Muscle of leg (tissue), 11 donors: ENCODE measurements around the gene KHNYN. TPM values are rescaled to one million over a fixed set of nuclear protein-coding genes. Genes with fewer than 3 reads are reported as not detected.

Experiments used
- DNase-seq: peaks from one replicate; pipeline ENCODE4 v3.0.0; 2013
- H3K27ac ChIP-seq: one replicate; pipeline ENCODE4 v1.5.1; 2013; ENCODE audit warnings: mild to moderate bottlenecking, low read length, control low read depth
- H3K27me3 ChIP-seq: one replicate; pipeline ENCODE4 v1.6.1; 2013; ENCODE audit warnings: low read length; ENCODE audit not compliant: control insufficient read depth, insufficient read depth
- H3K36me3 ChIP-seq: one replicate; pipeline ENCODE4 v1.6.1; 2013; ENCODE audit warnings: low read length; ENCODE audit not compliant: control insufficient read depth, insufficient read depth
- H3K4me1 ChIP-seq: one replicate; pipeline ENCODE4 v1.6.1; 2013; ENCODE audit warnings: low read length; ENCODE audit not compliant: control insufficient read depth, insufficient read depth
- H3K4me3 ChIP-seq: one replicate; pipeline ENCODE4 v1.5.1; 2013; ENCODE audit warnings: low read length, control low read depth
- H3K9me3 ChIP-seq: replicated peaks from 2 replicates; pipeline ENCODE4 v1.6.1; 2013; ENCODE audit warnings: low read depth, low read length; ENCODE audit not compliant: control insufficient read depth
- WGBS: methylation state at CpG from one replicate; pipeline ENCODE4 v1.1.5; 2013; ENCODE audit warnings: missing lambda C conversion rate; ENCODE audit not compliant: insufficient coverage; 5-methylcytosine and 5-hydroxymethylcytosine counted together
- polyA plus RNA-seq, 8 donors: library from polyadenylated mRNA; unstranded; fragments of 120-200 nt; gene quantifications; one replicate each; pipeline versions ENCODE4 v1.2.1 to v1.2.3, GENCODE V29; 2013; ENCODE audit warnings: inconsistent platforms in 1 of 8, low replicate concordance in 1 of 8; ENCODE audit not compliant: insufficient read length in 8 of 8, insufficient read depth in 1 of 8
- total RNA-seq: library from RNA; stranded (reverse); fragments of 120-200 nt; gene quantifications from one replicate; pipeline ENCODE4 v1.2.4, GENCODE V29; 2013

The KHNYN gene
- total and polyA plus RNA-seq, 9 donors, result 28.3 to 40.8 (median 35.6) TPM

DNA sequence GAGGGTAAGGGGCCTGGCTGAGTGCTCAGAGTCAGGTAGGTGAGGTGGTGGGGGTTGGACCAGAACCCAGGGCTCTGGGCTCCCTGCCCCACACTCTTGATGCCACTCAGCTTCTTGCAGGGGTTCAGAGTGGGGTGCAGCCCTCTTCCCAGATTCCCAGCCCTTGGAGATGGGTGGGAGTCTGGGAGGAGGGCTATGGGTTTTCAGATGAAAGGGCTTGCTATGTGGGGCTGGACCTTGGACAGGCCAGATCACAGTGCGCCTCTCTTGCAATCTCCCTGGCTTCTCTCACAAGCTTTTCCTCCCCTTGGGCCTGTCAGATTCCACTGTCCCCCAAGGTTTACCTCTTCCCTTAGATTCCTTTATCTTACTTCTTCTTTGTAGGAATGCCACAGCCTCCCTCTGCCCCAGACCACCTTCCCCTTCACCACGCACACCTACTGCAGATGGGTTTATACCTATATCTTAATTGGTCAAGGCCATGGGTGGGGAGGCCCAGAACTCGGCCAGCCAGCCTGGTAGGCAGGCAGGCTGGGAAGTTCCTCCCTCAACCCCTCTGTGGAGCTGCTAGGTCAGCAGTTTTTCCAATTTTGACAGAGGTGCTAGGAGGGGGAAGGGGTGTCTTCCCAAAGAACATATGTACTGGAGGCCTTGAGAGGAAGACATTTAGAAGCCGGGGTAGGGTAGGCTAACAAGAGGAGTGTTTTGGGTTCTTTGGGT lies 29.6 kb upstream of the KHNYN start:
- Histone ChIP-seq H3K36me3 (no peaks in the 10 kb centered on the region), H3K9me3 (no peaks in the 10 kb centered on the region), H3K4me3 (peak overlapping the region; percentile 63), H3K27me3 (no peaks in the 10 kb centered on the region), H3K27ac (peak overlapping the region; percentile 67), H3K4me1 (peaks cover 56% of the 10 kb centered on the region)
- no peak for DNase-seq
- 33% methylated on average over 2 of the region's 4 CpGs for WGBS

DNA sequence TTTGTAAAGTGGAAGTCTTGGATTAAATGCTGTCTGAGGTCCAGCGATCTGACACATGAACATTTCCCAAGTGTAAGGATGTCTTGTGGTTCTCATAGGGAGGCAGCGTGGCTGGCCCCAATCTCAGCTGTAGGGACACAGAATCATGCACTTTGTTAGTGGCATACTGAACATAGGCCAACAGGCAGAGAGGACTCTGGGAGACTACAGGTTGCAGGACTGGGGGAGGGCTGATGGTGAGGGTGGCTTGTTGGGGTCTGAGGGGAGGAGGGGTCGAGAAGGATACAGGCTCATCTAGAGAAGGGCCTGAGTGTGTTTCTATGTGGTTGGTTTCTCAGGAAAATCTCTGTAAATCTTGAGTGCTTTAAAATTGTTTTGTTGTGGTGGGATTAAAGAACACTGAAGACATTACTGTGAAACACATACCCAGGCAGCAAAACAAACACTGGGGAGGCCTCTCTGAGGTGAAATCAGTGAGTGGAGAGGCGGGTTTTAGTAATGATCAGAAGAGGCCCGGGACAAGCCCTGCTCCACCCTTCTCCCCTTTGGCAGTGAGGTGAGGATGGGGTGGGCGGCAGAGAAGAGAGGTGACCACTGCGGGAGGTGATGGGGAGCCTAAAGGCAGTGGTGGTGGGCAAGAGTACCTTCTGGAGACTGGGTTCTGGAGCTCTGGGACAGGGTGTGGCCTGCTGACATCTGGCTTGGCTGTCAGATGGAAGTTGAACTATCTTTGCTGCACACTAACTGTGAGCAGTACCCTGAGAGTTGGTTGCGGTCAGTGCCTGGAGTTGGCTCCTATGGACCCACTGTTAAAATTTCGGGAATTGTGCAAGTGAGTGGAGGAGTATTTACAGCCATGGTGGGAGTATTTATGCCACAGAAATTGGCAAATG lies 27.7 kb upstream of the KHNYN start:
- peak overlapping the region; percentile 29 for H3K27ac ChIP-seq
- no peak for DNase-seq
- WGBS, result 20% methylated on average over 6 of the region's 9 CpGs

DNA sequence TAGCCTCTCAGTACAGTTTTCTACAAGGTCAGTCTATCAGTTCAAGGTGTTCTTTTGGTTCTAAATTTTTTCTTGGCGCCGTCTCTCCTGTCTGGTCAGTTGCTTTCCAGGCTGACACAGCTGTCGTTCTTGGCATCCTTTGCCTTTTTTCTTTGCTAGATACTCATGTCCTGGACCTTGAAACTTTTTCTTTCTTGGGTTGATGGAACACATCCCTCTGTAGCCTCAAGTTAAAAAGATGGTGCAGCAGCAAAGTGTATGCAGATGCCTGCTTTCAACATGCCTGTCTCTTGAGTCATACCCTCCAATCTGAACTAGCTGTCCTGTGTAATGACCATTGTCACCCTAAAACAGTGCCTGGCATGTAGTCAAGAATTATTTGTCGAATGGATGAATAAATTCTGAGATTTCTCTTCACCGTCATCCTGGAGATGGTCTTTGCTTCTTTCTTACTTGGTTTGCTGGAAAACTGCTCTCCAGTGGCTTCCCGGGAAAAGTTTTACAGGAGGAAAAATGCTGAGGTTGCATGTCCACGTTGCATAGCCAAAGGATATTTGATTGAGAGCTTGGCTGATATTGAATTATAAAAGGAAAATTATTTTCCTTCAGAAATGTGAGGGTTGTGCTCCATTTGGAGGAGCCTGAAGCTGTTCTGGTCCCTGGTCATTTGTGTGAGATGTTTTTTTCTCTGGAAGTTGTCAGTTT lies 26.3 kb upstream of the KHNYN start:
- H3K4me3 ChIP-seq, result no peak overlapping the region

More for the DNA sequence above, 27.7 kb upstream of the KHNYN start:
- no peaks in the 10 kb centered on the region for H3K9me3 ChIP-seq
- peaks cover 56% of the 10 kb centered on the region for H3K4me1 ChIP-seq
- no peak overlapping the region for H3K4me3 ChIP-seq
- peaks cover 3% of the 10 kb centered on the region for H3K36me3 ChIP-seq
- H3K27me3 ChIP-seq, result no peaks in the 10 kb centered on the region

DNA sequence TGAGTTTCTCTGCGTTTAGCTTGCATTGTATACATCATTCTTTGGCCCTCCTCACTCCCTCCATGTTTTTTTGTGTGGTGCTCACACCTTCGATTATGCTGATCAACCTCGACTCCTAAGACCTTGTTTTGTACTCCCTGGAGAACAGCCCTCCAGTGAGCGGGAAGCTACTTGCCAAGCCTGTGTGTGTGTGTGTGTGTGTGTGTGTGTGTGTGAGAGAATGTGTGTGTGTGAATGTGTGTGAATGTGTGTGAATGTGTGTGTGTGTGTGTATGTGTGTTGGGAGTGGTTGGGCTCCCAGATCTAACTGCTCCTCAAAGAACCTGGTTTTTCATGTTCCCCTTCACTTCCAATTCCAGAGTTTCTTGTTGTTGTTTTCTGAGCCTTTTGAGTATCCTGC lies 24.9 kb upstream of the KHNYN start:
- no CpG with 5 or more reads among the region's 4 CpGs for WGBS
- H3K4me3 ChIP-seq, result no peak overlapping the region
- H3K9me3 ChIP-seq, result no peaks in the 10 kb centered on the region
- H3K36me3 ChIP-seq, result peaks cover 27% of the 10 kb centered on the region
- no peaks in the 10 kb centered on the region for H3K27me3 ChIP-seq
- DNase-seq, result no peak
- H3K27ac ChIP-seq, result no peak overlapping the region
- peaks cover 55% of the 10 kb centered on the region for H3K4me1 ChIP-seq

More for the DNA sequence above, 26.3 kb upstream of the KHNYN start:
- Histone ChIP-seq H3K4me1 (peaks cover 50% of the 10 kb centered on the region), H3K36me3 (peaks cover 14% of the 10 kb centered on the region), H3K9me3 (no peaks in the 10 kb centered on the region), H3K27me3 (no peaks in the 10 kb centered on the region), H3K27ac (peak overlapping the region; percentile 45)
- 18% methylated on average over 5 of the region's 7 CpGs for WGBS
- peak; percentile 88 for DNase-seq

DNA sequence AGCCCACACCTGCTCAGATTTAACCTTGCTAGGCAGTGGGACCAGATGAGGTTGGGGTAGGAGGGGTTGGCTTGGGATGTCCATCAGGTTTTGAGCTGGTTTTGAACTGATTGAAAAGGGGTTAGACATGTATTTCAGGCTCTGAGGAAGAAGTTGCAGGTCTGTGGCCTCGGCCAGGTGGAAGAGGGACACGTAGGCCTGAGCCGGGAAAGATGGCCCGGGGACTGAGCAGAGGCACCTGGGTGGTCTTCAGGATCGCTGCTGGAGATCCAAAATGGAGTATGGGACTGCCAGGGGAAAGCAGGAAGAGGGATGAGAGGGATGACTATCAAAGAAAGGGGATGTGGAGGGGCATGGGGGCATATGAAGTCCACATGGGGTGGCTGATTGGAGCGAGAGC lies 23.3 kb upstream of the KHNYN start:
- Histone ChIP-seq H3K4me3 (no peak overlapping the region), H3K4me1 (peaks cover 43% of the 10 kb centered on the region), H3K27ac (no peak overlapping the region), H3K36me3 (peaks cover 42% of the 10 kb centered on the region), H3K27me3 (no peaks in the 10 kb centered on the region), H3K9me3 (no peaks in the 10 kb centered on the region)
- WGBS, result 85% methylated on average over 5 of the region's 6 CpGs
- no peak for DNase-seq

DNA sequence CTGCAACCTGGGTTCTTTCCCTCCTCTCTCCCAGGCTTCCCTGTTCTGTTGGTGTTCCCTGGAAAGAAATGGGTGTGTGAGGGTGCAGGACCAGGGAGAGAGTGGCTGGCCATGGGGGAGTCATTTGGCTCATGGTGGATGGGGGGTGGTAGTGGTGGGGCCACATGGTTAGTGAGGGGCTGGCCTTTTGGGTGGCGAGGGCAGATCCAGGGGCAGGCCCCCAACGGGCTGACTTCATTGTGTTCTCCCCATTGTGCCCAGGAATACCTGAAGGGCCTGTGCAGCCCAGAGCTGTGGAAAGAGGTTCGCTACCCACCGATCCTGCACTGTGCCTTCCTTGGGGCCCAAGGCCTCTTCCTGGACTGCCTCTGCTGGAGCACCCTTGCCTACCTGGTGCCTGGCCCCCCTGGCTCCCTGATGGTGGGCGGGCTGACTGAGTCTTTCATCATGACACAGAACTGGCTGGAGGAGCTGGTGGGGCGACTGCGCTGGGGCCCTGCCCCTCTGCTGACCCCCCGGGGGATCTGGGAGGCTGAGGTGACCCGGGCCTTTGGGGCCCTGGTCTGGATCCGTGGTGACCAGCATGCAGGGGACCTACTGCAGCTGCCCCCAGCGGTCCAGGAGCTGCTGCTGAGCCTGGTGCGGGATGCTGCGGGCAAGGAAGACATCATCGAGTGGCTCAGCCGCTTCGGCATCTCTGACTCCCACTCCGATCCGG lies 22.0 kb upstream of the KHNYN start:
- Histone ChIP-seq H3K27me3 (no peaks in the 10 kb centered on the region), H3K4me3 (no peak overlapping the region), H3K36me3 (peaks cover 48% of the 10 kb centered on the region), H3K27ac (no peak overlapping the region), H3K4me1 (peaks cover 31% of the 10 kb centered on the region), H3K9me3 (no peaks in the 10 kb centered on the region)
- no peak for DNase-seq
- 89% methylated on average over 18 of the region's 18 CpGs for WGBS

DNA sequence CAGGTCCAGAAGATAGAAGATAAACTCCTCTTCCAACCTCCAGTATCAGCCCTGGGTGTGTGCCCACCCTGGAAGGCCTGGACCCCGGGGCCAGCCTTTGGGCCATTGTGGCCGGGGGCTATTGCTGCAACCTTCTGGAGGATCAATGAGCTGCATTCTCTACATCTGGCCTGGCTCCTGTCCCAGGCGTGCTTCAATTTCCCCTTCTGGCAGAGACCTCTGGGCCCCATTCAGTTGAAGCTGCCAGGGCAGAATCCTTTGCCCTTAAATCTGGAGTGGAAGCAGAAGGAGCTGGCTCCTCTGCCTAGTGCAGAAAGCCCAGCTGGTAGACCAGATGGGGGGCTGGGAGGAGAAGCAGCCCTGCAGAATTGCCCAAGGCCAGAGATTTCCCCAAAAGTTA lies 21.0 kb upstream of the KHNYN start:
- no peak overlapping the region for H3K27ac ChIP-seq
- peaks cover 24% of the 10 kb centered on the region for H3K4me1 ChIP-seq
- 27% methylated on average over 3 of the region's 3 CpGs for WGBS
- H3K4me3 ChIP-seq, result no peak overlapping the region
- H3K9me3 ChIP-seq, result no peaks in the 10 kb centered on the region
- peaks cover 57% of the 10 kb centered on the region for H3K36me3 ChIP-seq
- no peaks in the 10 kb centered on the region for H3K27me3 ChIP-seq
- peak; percentile 53 for DNase-seq

DNA sequence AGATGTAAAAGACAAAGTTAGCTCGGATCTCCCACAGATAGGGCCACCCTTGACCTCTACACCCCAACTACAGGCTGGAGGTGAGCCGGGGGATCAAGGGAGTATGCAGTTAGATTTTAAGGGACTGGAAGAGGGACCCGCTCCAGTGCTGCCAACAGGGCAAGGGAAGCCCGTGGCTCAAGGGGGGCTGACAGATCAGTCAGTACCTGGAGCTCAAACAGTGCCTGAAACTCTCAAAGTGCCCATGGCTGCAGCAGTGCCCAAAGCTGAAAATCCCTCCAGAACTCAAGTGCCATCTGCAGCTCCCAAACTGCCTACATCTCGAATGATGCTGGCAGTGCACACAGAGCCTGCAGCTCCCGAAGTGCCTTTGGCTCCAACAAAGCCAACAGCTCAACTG lies 20.6 kb upstream of the KHNYN start:
- WGBS, result 60% methylated on average over 4 of the region's 6 CpGs
- H3K9me3 ChIP-seq, result no peaks in the 10 kb centered on the region
- H3K36me3 ChIP-seq, result peaks cover 61% of the 10 kb centered on the region
- no peak overlapping the region for H3K4me3 ChIP-seq
- DNase-seq, result no peak
- H3K4me1 ChIP-seq, result peaks cover 22% of the 10 kb centered on the region
- H3K27ac ChIP-seq, result no peak overlapping the region
- no peaks in the 10 kb centered on the region for H3K27me3 ChIP-seq

DNA sequence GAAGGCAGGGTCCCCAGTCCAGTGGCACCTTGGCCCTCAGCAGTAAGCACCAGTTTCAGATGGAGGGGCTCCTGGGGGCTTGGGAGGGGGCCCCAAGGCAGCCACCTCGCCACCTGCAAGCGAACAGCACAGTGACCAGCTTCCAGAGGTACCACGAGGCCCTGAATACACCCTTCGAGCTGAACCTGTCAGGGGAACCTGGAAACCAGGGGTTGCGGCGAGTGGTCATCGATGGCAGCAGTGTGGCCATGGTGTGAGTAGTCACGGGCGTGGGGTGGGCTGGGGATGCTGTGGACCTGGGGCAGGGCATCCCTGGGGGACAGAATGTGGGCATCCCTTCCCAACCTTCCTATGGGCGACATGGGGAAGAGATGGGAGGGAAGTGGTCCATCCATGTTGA lies 19.8 kb upstream of the KHNYN start:
- no peak overlapping the region for H3K27ac ChIP-seq
- peaks cover 17% of the 10 kb centered on the region for H3K4me1 ChIP-seq
- peaks cover 68% of the 10 kb centered on the region for H3K36me3 ChIP-seq
- no peaks in the 10 kb centered on the region for H3K27me3 ChIP-seq
- 92% methylated on average over 10 of the region's 10 CpGs for WGBS
- H3K9me3 ChIP-seq, result no peaks in the 10 kb centered on the region
- H3K4me3 ChIP-seq, result no peak overlapping the region
- no peak for DNase-seq
